HL-60 (cell line): ENCODE results near the gene POR.

ENCODE experiments used
- CTCF ChIP-seq: IDR thresholded peaks from one replicate; pipeline ENCODE4 v1.5.1; 2011; ENCODE audit warnings: low read length, control low read depth, inconsistent platforms; ENCODE audit not compliant: insufficient read depth
- GABPA ChIP-seq: IDR thresholded peaks from 2 replicates; pipeline ENCODE4 v1.6.1; 2012; ENCODE audit warnings: low read depth
- POLR2AphosphoS5 ChIP-seq: IDR thresholded peaks from 2 replicates; pipeline ENCODE4 v1.6.1; 2012; ENCODE audit warnings: low read depth
- REST ChIP-seq: IDR thresholded peaks from 2 replicates; pipeline ENCODE4 v1.6.1; 2012; ENCODE audit warnings: low read depth; ENCODE audit not compliant: insufficient replicate concordance
- SPI1 ChIP-seq: IDR thresholded peaks from 2 replicates; pipeline ENCODE4 v1.6.1; 2012; ENCODE audit warnings: low read depth, mild to moderate bottlenecking, borderline replicate concordance

GRCh38 chr7:75967487-75967997 is 52.6 kb downstream of the POR start:
- no peak for TF ChIP-seq CTCF
- no peak for TF ChIP-seq POLR2AphosphoS5
- TF ChIP-seq REST, result no peak
- no peak for TF ChIP-seq GABPA
- peak; percentile 97 for TF ChIP-seq SPI1
